ENCODE measurements around the gene WDR11. TPM values are rescaled to one million over a fixed set of nuclear protein-coding genes. Genes with fewer than 3 reads are reported as not detected.

The WDR11 gene
- total and polyA plus RNA-seq, 12 donors = 32.6 to 73.7 (median 45.6) TPM

- Histone ChIP-seq H3K9me3 (replicated peaks in 1 of 3) (no peaks in the 10 kb centered on the region), H3K36me3 (replicated peaks in 1 of 2) (peaks cover 0 to 35% of the 10 kb centered on the region in 2 donors)
- 86 to 95% (median 89%) methylated on average over 3 of the region's 3 CpGs for WGBS, 4 donors
These were observed 36.3 kb downstream of the WDR11 start for GRCh38 chr10:120887482-120887881.

DNA sequence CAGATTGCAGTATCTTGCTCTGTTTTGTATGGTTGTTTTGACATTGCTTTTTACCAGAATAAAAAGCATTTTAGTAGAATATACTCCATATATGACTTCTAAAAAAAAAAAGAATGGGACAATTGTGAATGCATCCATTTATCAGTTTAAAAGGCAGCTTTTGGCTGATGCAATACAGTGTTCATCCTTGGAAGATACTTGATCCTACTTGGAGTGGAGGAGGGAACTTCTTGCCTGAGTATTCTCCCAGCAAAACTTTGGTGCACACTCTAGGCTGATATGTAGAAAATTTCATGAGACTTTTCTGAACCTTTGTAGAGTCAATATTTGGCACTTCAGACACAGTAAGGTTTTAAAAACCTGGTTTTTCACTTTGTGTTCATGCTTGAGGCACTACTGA, 40.2 kb downstream of the WDR11 start:
- Histone ChIP-seq H3K9me3 (replicated peaks in 1 of 3) (no peaks in the 10 kb centered on the region), H3K27me3 (no peaks in the 10 kb centered on the region), H3K4me3 (no peak overlapping the region), H3K36me3 (replicated peaks in 1 of 2) (peaks cover 0 to 29% of the 10 kb centered on the region in 2 donors), H3K27ac (no peak overlapping the region), H3K4me1 (replicated peaks in 1 of 2) (peaks cover 0 to 12% of the 10 kb centered on the region in 2 donors)
- DNase-seq = no peak
- intact Hi-C loops (cut with DNase I) = no loop called here
- TF ChIP-seq POLR2A (IDR thresholded peaks at IDR 0.05) = no peak
- TF ChIP-seq, protein P1, sequence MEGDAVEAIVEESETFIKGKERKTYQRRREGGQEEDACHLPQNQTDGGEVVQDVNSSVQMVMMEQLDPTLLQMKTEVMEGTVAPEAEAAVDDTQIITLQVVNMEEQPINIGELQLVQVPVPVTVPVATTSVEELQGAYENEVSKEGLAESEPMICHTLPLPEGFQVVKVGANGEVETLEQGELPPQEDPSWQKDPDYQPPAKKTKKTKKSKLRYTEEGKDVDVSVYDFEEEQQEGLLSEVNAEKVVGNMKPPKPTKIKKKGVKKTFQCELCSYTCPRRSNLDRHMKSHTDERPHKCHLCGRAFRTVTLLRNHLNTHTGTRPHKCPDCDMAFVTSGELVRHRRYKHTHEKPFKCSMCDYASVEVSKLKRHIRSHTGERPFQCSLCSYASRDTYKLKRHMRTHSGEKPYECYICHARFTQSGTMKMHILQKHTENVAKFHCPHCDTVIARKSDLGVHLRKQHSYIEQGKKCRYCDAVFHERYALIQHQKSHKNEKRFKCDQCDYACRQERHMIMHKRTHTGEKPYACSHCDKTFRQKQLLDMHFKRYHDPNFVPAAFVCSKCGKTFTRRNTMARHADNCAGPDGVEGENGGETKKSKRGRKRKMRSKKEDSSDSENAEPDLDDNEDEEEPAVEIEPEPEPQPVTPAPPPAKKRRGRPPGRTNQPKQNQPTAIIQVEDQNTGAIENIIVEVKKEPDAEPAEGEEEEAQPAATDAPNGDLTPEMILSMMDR (IDR thresholded peaks at IDR 0.05) = no peak

More at GRCh38 chr10:120887482-120887881, 36.3 kb downstream of the WDR11 start:
- Histone ChIP-seq H3K4me3 (no peak overlapping the region), H3K27ac (no peak overlapping the region), H3K4me1 (replicated peaks in 1 of 2) (peaks cover 0 to 10% of the 10 kb centered on the region in 2 donors), H3K27me3 (no peaks in the 10 kb centered on the region)
- intact Hi-C loops (cut with DNase I) = no loop called here
- no peak for DNase-seq
- TF ChIP-seq, protein P1 (IDR thresholded peaks at IDR 0.05) = no peak
- no peak for TF ChIP-seq POLR2A (IDR thresholded peaks at IDR 0.05)

DNA sequence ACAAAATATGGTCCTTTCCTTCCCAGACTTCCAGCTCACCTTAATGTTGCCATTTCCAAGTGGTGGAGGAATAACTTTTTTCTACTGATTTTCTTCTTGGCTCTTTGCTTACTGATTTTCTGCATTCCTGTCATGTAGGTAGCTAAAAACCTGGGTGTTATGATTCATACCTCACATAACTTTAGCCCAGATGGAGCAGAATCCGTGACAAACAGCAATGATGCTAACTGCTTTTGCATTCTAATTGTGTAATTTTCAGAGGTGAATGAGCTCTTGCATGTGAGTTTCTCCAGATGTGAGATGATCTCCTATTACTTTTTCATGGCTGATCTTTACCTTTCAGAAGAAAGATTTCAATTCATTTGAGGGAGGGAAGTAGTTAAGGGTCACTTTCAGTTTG, 43.4 kb downstream of the WDR11 start:
- no peak for DNase-seq
- Histone ChIP-seq H3K27ac (no peak overlapping the region), H3K27me3 (no peaks in the 10 kb centered on the region), H3K4me1 (replicated peaks in 1 of 2) (peaks cover 0 to 12% of the 10 kb centered on the region in 2 donors), H3K9me3 (replicated peaks in 1 of 3) (no peaks in the 10 kb centered on the region), H3K36me3 (replicated peaks in 1 of 2) (peaks cover 0 to 20% of the 10 kb centered on the region in 2 donors), H3K4me3 (no peak overlapping the region)
- intact Hi-C loops (cut with DNase I) = no loop called here
- TF ChIP-seq, protein P1 (IDR thresholded peaks at IDR 0.05) = no peak
- TF ChIP-seq POLR2A (IDR thresholded peaks at IDR 0.05) = no peak
- WGBS, 4 donors = 96 to 100% (median 99%) methylated on average over 1 of the region's 1 CpG

- 48 to 77% (median 59%) methylated on average over 2 of the region's 2 CpGs for WGBS, 4 donors
- no peaks in the 10 kb centered on the region for H3K27me3 ChIP-seq
- no peak for TF ChIP-seq POLR2A (IDR thresholded peaks at IDR 0.05)
- TF ChIP-seq, protein P1 (IDR thresholded peaks at IDR 0.05) = no peak
- intact Hi-C loops (cut with DNase I) = no loop called here
- H3K9me3 ChIP-seq (replicated peaks in 1 of 3) = no peaks in the 10 kb centered on the region
- H3K36me3 ChIP-seq (replicated peaks in 1 of 2) = peaks cover 0 to 14% of the 10 kb centered on the region in 2 donors
- DNase-seq = no peak
- no peak overlapping the region for H3K27ac ChIP-seq
- peaks cover 0 to 4% of the 10 kb centered on the region in 2 donors for H3K4me1 ChIP-seq (replicated peaks in 1 of 2)
- no peak overlapping the region for H3K4me3 ChIP-seq
These were observed 46.2 kb downstream of the WDR11 start for GRCh38 chr10:120897343-120897742.

Data from adrenal gland (tissue), 12 donors.